Measurements from ENCODE around the gene CORO6.

DNA sequence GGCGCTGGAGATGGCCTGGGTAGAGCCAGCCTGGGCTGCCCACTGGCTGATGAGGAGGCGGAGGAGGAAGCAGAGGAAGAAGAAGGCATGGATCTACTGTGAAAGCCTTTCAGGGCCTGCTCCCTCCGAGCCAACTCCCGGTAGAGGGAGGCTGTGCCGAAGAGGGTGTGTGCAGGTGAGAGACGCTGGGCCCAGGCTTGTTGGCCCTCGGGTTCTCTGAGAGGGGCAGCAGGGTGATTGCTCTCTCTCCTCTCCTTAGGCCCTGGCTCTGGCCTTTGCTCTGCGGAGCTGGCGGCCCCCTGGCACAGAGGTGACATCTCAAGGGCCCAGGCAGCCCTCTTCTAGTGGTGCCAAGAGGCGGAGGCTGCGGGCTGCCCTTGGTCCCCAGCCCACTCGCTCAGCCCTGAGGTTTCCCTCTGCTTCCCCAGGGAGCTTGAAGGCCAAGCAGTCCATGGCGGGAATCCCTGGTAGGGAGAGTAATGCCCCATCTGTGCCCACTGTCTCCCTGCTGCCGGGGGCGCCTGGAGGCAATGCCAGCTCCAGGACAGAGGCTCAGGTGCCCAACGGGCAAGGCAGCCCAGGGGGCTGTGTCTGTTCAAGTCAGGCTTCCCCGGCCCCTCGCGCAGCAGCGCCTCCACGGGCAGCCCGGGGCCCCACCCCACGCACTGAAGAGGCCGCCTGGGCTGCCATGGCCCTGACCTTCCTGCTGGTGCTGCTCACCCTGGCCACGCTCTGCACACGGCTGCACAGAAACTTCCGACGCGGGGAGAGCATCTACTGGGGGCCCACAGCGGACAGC is 50.6 kb downstream of the CORO6 start:
- TF ChIP-seq SUZ12 (IDR thresholded peaks at IDR 0.05; ENCODE audit: extremely low read depth, insufficient read depth, insufficient read length) (no peak), ZNF274 (IDR thresholded peaks at IDR 0.05; ENCODE audit: low read depth, low read length) (no peak)

All from NT2/D1 (cell line).